ENCODE results near the gene MYO5B.

MYO5B gene

GRCh38 chr18:50114448-50114847 lies 80.5 kb downstream of the MYO5B start:
- no peak for TF ChIP-seq CTCF (conservative IDR thresholded peaks at IDR 0.05)
- no peak for TF ChIP-seq ZFX (IDR thresholded peaks at IDR 0.05)
- no peak overlapping the region for H3K27ac ChIP-seq

- no peak overlapping the region for H3K27ac ChIP-seq
- no peak for TF ChIP-seq ZFX (IDR thresholded peaks at IDR 0.05)
- no peak for TF ChIP-seq CTCF (conservative IDR thresholded peaks at IDR 0.05)
These were observed 81.2 kb downstream of the MYO5B start for GRCh38 chr18:50113726-50114125.

- H3K27ac ChIP-seq: no peak overlapping the region
- TF ChIP-seq ZFX (IDR thresholded peaks at IDR 0.05): no peak
- TF ChIP-seq CTCF (conservative IDR thresholded peaks at IDR 0.05): peak; percentile 27
These were observed 83.5 kb downstream of the MYO5B start for GRCh38 chr18:50111398-50111797.

GRCh38 chr18:50107468-50107977 lies 87.4 kb downstream of the MYO5B start:
- no peak for TF ChIP-seq CTCF (conservative IDR thresholded peaks at IDR 0.05)
- TF ChIP-seq ZFX (IDR thresholded peaks at IDR 0.05): no peak

GRCh38 chr18:50105027-50105426 lies 89.9 kb downstream of the MYO5B start:
- no peak for TF ChIP-seq CTCF (conservative IDR thresholded peaks at IDR 0.05)
- no peak for TF ChIP-seq ZFX (IDR thresholded peaks at IDR 0.05)
- H3K27ac ChIP-seq: no peak overlapping the region

More at GRCh38 chr18:50107468-50107977, 87.4 kb downstream of the MYO5B start:
- H3K27ac ChIP-seq: no peak overlapping the region

GRCh38 chr18:50104421-50104820 lies 90.5 kb downstream of the MYO5B start:
- H3K27ac ChIP-seq: no peak overlapping the region
- no peak for TF ChIP-seq ZFX (IDR thresholded peaks at IDR 0.05)
- no peak for TF ChIP-seq CTCF (conservative IDR thresholded peaks at IDR 0.05)

- TF ChIP-seq ZFX (IDR thresholded peaks at IDR 0.05): no peak
- no peak for TF ChIP-seq CTCF (conservative IDR thresholded peaks at IDR 0.05)
- H3K27ac ChIP-seq: no peak overlapping the region
These were observed 95.1 kb downstream of the MYO5B start for GRCh38 chr18:50099725-50100407.
